NB4 (cell line): ENCODE measurements around the gene RUNX3.
A peak's percentile ranks its signal among the peaks of the same experiment; 100 is the strongest.

Source experiments
- DNase-seq: peaks from one replicate; pipeline ENCODE4 v3.0.0; 2010; ENCODE audit warnings: low read depth
- H3K4me3 ChIP-seq: one replicate; pipeline ENCODE4 v1.5.1; 2011; ENCODE audit warnings: mild to moderate bottlenecking, low read depth, low read length, moderate library complexity
- MYC ChIP-seq: IDR thresholded peaks from 2 replicates; pipeline ENCODE4 v1.6.1; 2011; ENCODE audit warnings: low read depth, low read length
- POLR2A ChIP-seq: IDR thresholded peaks from 2 replicates; pipeline ENCODE4 v1.6.1; 2011; ENCODE audit warnings: mild to moderate bottlenecking; ENCODE audit not compliant: insufficient read length; ENCODE audit errors: extremely low read depth
- TF ChIP-seq, protein P1 (sequence below): IDR thresholded peaks from one replicate; pipeline ENCODE4 v1.5.1; 2012; ENCODE audit warnings: low read depth, low read length
- TF ChIP-seq, protein P2 (sequence below): IDR thresholded peaks from 2 replicates; pipeline ENCODE4 v1.6.1; 2011; ENCODE audit warnings: low read depth, low read length

Gene RUNX3

DNA sequence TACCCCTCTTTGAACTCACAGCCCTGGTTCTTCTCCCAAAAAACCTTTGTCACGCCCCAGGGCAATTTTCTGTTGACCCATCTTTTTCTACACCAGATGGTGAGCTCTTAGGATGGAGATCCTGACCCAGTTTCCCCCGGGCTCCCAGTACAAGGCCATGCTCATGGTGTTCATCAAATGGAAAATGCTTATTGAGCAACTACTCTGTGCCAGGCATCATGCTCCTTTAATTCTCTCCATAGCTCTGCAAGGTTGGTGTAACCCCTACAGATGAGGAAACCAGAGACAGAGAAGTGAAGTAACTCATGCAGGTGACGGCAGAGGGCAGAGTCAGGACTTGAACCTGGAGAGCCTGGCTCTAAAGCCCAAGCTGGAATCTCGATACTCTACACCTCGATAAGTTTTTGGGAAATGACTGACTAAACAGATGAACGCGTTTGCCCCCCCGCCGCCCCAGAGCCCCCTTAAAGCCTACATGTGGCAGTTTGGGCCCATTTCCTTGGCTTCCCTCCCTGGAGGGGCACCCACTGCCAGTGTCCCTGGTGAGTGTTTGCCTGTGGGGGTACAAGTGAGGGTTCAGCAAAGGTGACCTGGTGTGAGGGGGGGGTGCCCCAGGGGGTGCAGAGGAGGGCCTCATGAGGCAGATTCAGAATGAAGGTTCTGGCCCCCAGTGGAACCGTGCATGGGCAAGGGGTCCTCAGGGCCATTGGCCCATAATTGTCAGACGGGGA lies 30.2 kb upstream of the RUNX3 start:
- no peak for DNase-seq
- TF ChIP-seq MYC (no peak), POLR2A (no peak)
- TF ChIP-seq, protein P1, sequence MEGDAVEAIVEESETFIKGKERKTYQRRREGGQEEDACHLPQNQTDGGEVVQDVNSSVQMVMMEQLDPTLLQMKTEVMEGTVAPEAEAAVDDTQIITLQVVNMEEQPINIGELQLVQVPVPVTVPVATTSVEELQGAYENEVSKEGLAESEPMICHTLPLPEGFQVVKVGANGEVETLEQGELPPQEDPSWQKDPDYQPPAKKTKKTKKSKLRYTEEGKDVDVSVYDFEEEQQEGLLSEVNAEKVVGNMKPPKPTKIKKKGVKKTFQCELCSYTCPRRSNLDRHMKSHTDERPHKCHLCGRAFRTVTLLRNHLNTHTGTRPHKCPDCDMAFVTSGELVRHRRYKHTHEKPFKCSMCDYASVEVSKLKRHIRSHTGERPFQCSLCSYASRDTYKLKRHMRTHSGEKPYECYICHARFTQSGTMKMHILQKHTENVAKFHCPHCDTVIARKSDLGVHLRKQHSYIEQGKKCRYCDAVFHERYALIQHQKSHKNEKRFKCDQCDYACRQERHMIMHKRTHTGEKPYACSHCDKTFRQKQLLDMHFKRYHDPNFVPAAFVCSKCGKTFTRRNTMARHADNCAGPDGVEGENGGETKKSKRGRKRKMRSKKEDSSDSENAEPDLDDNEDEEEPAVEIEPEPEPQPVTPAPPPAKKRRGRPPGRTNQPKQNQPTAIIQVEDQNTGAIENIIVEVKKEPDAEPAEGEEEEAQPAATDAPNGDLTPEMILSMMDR, result no peak
- TF ChIP-seq, protein P2, sequence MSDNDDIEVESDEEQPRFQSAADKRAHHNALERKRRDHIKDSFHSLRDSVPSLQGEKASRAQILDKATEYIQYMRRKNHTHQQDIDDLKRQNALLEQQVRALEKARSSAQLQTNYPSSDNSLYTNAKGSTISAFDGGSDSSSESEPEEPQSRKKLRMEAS, result no peak
- no peak overlapping the region for H3K4me3 ChIP-seq

DNA sequence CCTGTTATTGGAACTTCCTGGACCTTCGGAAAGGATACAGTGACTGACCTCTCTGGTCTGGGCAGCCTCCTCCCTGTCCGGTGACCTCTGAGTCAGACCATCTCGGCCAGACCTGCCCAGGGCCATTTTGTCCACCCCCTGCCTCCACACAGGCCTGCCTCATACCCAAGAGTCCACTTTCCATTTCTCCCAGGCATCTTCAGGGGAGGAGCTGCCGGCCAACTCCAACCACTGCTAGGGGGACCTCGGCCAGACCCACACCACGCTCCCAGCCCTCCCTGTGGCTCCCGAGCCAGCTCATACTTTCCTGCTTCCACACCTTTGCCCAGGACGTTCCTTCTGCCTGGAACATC lies 29.5 kb upstream of the RUNX3 start:
- DNase-seq, result no peak
- TF ChIP-seq, protein P2, result no peak
- TF ChIP-seq POLR2A (no peak), MYC (no peak)
- TF ChIP-seq, protein P1, result no peak

DNA sequence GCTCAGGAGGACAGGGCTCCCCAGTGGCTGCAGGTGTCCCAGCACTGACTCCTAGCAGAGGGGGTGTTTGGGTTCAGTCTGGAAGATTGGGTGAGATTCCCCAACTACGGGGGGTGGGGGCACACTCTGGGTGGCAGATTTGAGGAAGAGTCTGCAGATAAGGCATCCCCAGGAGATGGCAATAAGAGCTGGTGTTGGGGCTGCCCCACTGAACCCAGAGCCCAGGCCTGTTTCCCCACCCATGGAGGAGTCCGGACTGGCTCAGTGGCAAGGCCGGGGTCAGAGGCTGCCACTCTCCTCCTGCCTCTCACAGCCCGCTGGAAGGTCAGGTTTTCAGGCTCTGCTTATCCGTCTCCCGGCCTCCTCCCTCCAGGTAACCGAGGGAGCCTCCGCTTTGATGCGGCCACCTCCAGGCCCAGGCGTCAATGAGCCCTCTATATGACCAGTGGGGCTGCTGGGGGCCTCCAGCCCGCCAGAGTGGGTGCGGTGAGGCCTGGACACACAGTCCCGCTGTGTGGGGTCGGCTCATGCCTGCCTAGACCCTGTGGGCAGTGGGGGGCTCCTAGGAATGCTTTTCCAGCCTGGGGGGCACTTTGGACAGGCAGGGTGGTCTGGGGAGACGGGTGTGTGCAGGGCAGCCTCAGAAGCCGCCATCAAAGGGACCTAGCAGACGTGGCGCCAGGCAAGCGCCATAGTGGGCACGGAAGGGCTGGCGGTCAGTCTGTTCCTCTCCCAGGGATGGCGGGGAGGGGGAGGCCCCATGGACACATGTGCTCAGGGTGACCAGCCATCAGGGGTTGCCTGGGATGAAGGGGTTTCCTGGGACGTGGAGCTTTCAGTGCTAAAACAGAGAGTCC lies 28.9 kb upstream of the RUNX3 start:
- no peak for TF ChIP-seq MYC
- TF ChIP-seq, protein P2, result no peak
- TF ChIP-seq, protein P1, result no peak
- TF ChIP-seq POLR2A, result no peak
- no peak overlapping the region for H3K4me3 ChIP-seq
- DNase-seq, result no peak

More for the DNA sequence above, 29.5 kb upstream of the RUNX3 start:
- no peak overlapping the region for H3K4me3 ChIP-seq

DNA sequence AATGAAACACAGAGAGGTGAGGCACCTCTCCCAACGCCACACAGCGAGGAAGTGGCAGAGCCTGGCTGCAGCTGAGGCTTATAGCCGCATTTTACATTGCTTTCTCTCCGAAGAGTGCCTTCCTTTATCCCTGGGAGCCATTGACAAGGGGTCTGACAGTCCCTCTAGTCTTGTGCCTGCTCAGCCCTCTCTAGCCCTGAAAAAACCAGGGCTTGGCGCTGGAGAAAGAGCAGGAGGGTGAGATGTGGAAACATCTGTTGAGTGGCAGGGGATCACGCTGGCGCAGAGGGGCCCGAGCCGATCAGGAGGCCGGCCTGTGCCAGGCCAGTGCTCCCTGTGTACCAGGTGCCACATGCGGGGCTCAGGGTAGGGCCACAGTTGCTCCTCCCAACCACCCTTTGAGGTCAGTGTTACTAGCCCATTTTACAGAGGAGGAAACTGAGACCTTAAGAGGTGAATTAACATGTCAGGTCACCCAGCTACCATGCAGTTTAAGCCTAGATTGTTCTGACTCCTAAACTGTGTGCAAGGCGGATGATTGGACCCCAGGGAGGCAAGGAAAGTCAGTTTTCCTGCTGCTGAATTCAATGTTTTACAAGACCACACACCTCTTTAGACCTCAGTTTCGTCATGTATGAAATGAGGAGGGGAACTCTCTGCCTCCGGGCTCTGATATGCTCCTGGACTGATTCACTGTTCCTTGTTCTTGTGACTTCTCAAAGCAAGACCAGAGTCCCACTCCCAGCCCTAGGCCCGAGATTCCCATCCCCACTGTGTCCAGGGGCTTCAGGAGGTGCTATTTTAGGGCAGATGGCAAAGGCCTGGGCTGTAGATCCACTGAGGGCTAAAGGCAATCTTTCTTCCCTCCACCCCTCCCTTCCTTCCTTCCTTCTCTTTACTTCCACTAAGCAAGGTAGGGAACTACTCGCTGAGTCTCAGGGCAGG lies 28.0 kb upstream of the RUNX3 start:
- TF ChIP-seq, protein P2, result no peak
- no peak overlapping the region for H3K4me3 ChIP-seq
- peak; percentile 40 for DNase-seq

- TF ChIP-seq MYC (no peak), POLR2A (no peak)
- TF ChIP-seq, protein P1, result no peak
- TF ChIP-seq, protein P2, result no peak
- no peak overlapping the region for H3K4me3 ChIP-seq
- DNase-seq, result no peak
These were observed 27.1 kb upstream of the RUNX3 start for GRCh38 chr1:24957016-24957807.
